SK-N-SH (cell line): ENCODE measurements around the gene SRSF6. TPM values are rescaled to one million over a fixed set of nuclear protein-coding genes. Genes with fewer than 3 reads are reported as not detected.

ENCODE experiments used
- CTCF ChIA-PET: fragments of 300-600, 350-600 bp; formaldehyde crosslinking; extraction: SDS; loops from one replicate; lab custom pipeline; 2021; lab: Yijun Ruan, JAX
- POLR2A ChIA-PET: fragments of 350-600 bp; sonication (Branson Sonifier 250); formaldehyde crosslinking; extraction: SDS; loops from one replicate; lab custom pipeline; 2020; ENCODE audit warnings: antibody characterized with exemption, inconsistent platforms; lab: Yijun Ruan, JAX
- DNase-seq: peaks from one replicate; pipeline ENCODE4 v3.0.0; 2012
- H2AFZ ChIP-seq: fragments of 200-600 bp; sonication (generic); 2 replicates; pipeline ENCODE4 v1.8.1; 2016; ENCODE audit warnings: antibody characterized with exemption, mild to moderate bottlenecking, low read depth
- H3F3A ChIP-seq: fragments of 200-600 bp; sonication (generic); replicated peaks from 2 replicates; pipeline ENCODE3; 2016; ENCODE audit warnings: antibody characterized with exemption, mild to moderate bottlenecking; ENCODE audit not compliant: insufficient read depth
- H3K27ac ChIP-seq, 2 experiments: fragments of 200-500 bp in 1 of 2; fragments of 200-600 bp in 1 of 2; sonication (Bioruptor generic) in 1 of 2; sonication (generic), shearing (Covaris generic) in 1 of 2; 2 replicates each; pipeline versions ENCODE4 v1.5.1 to v1.6.1; 2014 to 2016; ENCODE audit warnings: low read depth in 2 of 2, inconsistent platforms in 1 of 2, low read length in 1 of 2, mild to moderate bottlenecking in 1 of 2, mixed read lengths in 1 of 2
- H3K27me3 ChIP-seq: fragments of 200-600 bp; sonication (generic), shearing (Covaris generic); 2 replicates; pipeline ENCODE4 v1.6.1; 2016; ENCODE audit warnings: mixed run types; ENCODE audit not compliant: insufficient read depth
- H3K36me3 ChIP-seq, 2 experiments: fragments of 200-500 bp in 1 of 2; fragments of 200-600 bp in 1 of 2; sonication (Bioruptor generic) in 1 of 2; sonication (generic) in 1 of 2; replicated peaks in 1 of 2; 2 replicates each; pipeline versions ENCODE3 to v1.5.1; 2014 to 2016; ENCODE audit warnings: low read length in 1 of 2, mild to moderate bottlenecking in 1 of 2; ENCODE audit not compliant: insufficient read depth in 2 of 2, control insufficient read depth in 1 of 2
- H3K4me1 ChIP-seq, 2 experiments: fragments of 200-500 bp in 1 of 2; fragments of 200-600 bp in 1 of 2; sonication (Bioruptor generic) in 1 of 2; sonication (generic), shearing (Covaris generic) in 1 of 2; 2 replicates each; pipeline versions ENCODE4 v1.5.1 to v1.6.1; 2014 to 2016; ENCODE audit warnings: low read depth in 1 of 2, low read length in 1 of 2, mixed run types in 1 of 2; ENCODE audit not compliant: insufficient read depth in 2 of 2, control insufficient read depth in 1 of 2
- H3K4me2 ChIP-seq: fragments of 200-600 bp; sonication (generic), shearing (Covaris generic); 2 replicates; pipeline ENCODE4 v1.6.1; 2017; ENCODE audit warnings: mixed run types
- H3K4me3 ChIP-seq, 2 experiments: fragments of 200-500 bp in 1 of 2; fragments of 200-600 bp in 1 of 2; sonication (Bioruptor generic) in 1 of 2; sonication (generic), shearing (Covaris generic) in 1 of 2; 2 replicates each; pipeline versions ENCODE4 v1.5.1 to v1.8.1; 2014 to 2016; ENCODE audit warnings: low read depth in 2 of 2, inconsistent platforms in 1 of 2, low read length in 1 of 2, mild to moderate bottlenecking in 1 of 2, mixed read lengths in 1 of 2, moderate library complexity in 1 of 2
- H3K79me2 ChIP-seq: fragments of 200-600 bp; sonication (generic); 2 replicates; pipeline ENCODE4 v1.8.1; 2017; ENCODE audit warnings: mild to moderate bottlenecking; ENCODE audit not compliant: insufficient read depth
- H3K9ac ChIP-seq: fragments of 200-600 bp; sonication (generic); 2 replicates; pipeline ENCODE4 v1.6.1; 2017; ENCODE audit warnings: mixed run types
- H3K9me2 ChIP-seq: fragments of 200-600 bp; sonication (generic); 2 replicates; pipeline ENCODE4 v1.6.1; 2017; ENCODE audit warnings: mixed run types
- H3K9me3 ChIP-seq: fragments of 200-600 bp; sonication (generic); 2 replicates; pipeline ENCODE4 v1.6.1; 2017; ENCODE audit warnings: mixed run types, mild to moderate bottlenecking, moderate library complexity
- H4K20me1 ChIP-seq: fragments of 200-600 bp; sonication (generic); 2 replicates; pipeline ENCODE4 v1.6.1; 2017; ENCODE audit warnings: mild to moderate bottlenecking, mixed run types; ENCODE audit not compliant: insufficient read depth
- EP300 ChIP-seq, 2 experiments: IDR thresholded peaks; 2 replicates each; pipeline versions ENCODE4 v1.4.0 to v1.6.1; 2012; ENCODE audit warnings: borderline replicate concordance in 1 of 2, low read depth in 1 of 2, low read length in 1 of 2
- EZH2phosphoT487 ChIP-seq: fragments of 200-600 bp; sonication (generic); IDR thresholded peaks from 2 replicates; pipeline ENCODE4 v1.6.1; 2017; ENCODE audit warnings: low read depth, mixed run types, mild to moderate bottlenecking, antibody characterized with exemption, moderate library complexity, borderline replicate concordance
- FOSL2 ChIP-seq: IDR thresholded peaks from 2 replicates; pipeline ENCODE4 v1.4.0; 2012; ENCODE audit warnings: low read depth, mild to moderate bottlenecking, moderate library complexity, borderline replicate concordance
- FOXJ3 ChIP-seq: sonication (generic); formaldehyde crosslinking; IDR thresholded peaks from 2 replicates; pipeline ENCODE4 v1.5.1; 2020; ENCODE audit warnings: mild to moderate bottlenecking, missing genetic modification reagents
- GABPA ChIP-seq: IDR thresholded peaks from 2 replicates; pipeline ENCODE4 v1.4.0; 2012; ENCODE audit warnings: low read depth, mild to moderate bottlenecking
- GATA2 ChIP-seq: sonication (generic); formaldehyde crosslinking; IDR thresholded peaks from 2 replicates; pipeline ENCODE4 v1.5.0; 2020; ENCODE audit warnings: mild to moderate bottlenecking, missing genetic modification reagents
- IRF3 ChIP-seq: fragments of 150-350 bp; IDR thresholded peaks from 2 replicates; pipeline ENCODE4 v1.6.1; 2016; ENCODE audit warnings: mild to moderate bottlenecking, low read depth, low read length
- MEF2A ChIP-seq: IDR thresholded peaks from 2 replicates; pipeline ENCODE4 v1.4.0; 2012; ENCODE audit warnings: low read depth, borderline replicate concordance
- MXI1 ChIP-seq: IDR thresholded peaks from 2 replicates; pipeline ENCODE4 v1.6.1; 2012; ENCODE audit warnings: mild to moderate bottlenecking, low read depth, low read length, improper control_type of control experiment
- NRF1 ChIP-seq: IDR thresholded peaks from 2 replicates; pipeline ENCODE4 v1.6.1; 2012; ENCODE audit warnings: low read depth, mild to moderate bottlenecking, low read length
- PBX3 ChIP-seq: IDR thresholded peaks from 2 replicates; pipeline ENCODE4; 2012
- POLR2AphosphoS5 ChIP-seq: IDR thresholded peaks from 2 replicates; pipeline ENCODE4 v1.6.1; 2012; ENCODE audit warnings: low read depth, low read length
- RCOR1 ChIP-seq: fragments of 150-350 bp; IDR thresholded peaks from 2 replicates; pipeline ENCODE4 v1.6.1; 2017; ENCODE audit warnings: antibody characterized with exemption, low read length
- REST ChIP-seq: IDR thresholded peaks from 2 replicates; pipeline ENCODE4 v1.6.1; 2012; ENCODE audit warnings: mild to moderate bottlenecking, low read depth, low read length, moderate library complexity
- RXRA ChIP-seq: IDR thresholded peaks from 2 replicates; pipeline ENCODE4 v1.4.0; 2012; ENCODE audit warnings: low read depth, mild to moderate bottlenecking, borderline replicate concordance
- TCF12 ChIP-seq: IDR thresholded peaks from 2 replicates; pipeline ENCODE4 v1.4.0; 2012
- YY1 ChIP-seq: IDR thresholded peaks from 2 replicates; pipeline ENCODE4 v1.4.0; 2012; ENCODE audit warnings: low read depth, mild to moderate bottlenecking
- WGBS: methylation state at CpG from one replicate; pipeline ENCODE4 v1.1.6; 2017; ENCODE audit warnings: low lambda C conversion rate; 5-methylcytosine and 5-hydroxymethylcytosine counted together
- polyA plus RNA-seq, 3 experiments: library from polyadenylated mRNA; depleted of rRNA; stranded (reverse); fragments of >200 nt; gene quantifications; 2 replicates each; pipeline ENCODE4 v1.2.3, GENCODE V29; 2012

The SRSF6 gene
- polyA plus RNA-seq, 1 of the 3 experiments (the other 2 are of a cell fraction): 92.6 TPM

- no peak for TF ChIP-seq REST
- TF ChIP-seq MEF2A: no peak
- no peak for TF ChIP-seq IRF3
Measured at GRCh38 chr20:43463527-43464218, 6.0 kb downstream of the SRSF6 start (continued).

- Histone ChIP-seq H3K9ac (no peak overlapping the region), H2AFZ (no peak overlapping the region), H3K4me3 (no peak overlapping the region), H3F3A (peaks cover 63% of the 10 kb centered on the region), H3K4me1 (peaks cover 5 to 10% of the 10 kb centered on the region in 2 experiments; a peak in 3 of 4 replicates), H3K9me2 (no peaks in the 10 kb centered on the region), H4K20me1 (peaks cover 69% of the 10 kb centered on the region), H3K36me3 (peaks cover 62 to 90% of the 10 kb centered on the region in 2 experiments), H3K79me2 (peaks cover 59% of the 10 kb centered on the region), H3K27ac (no peak overlapping the region), H3K9me3 (no peaks in the 10 kb centered on the region), H3K4me2 (no peak overlapping the region), H3K27me3 (no peaks in the 10 kb centered on the region)
- ChIA-PET CTCF (interaction anchor here (1.5 kb wide), 1 partner anchor 11 kb away, joined by 3 read pairs; no protein-coding TSS in a partner anchor), POLR2A (interaction anchor here (0.5 kb wide), 1 partner anchor 189 kb away, joined by 3 read pairs; no protein-coding TSS in a partner anchor)
- 87% methylated on average over 9 of the region's 9 CpGs for WGBS
- TF ChIP-seq POLR2AphosphoS5 (0 out of 2 replicates have a peak, but pooled peaks have one; percentile 3), FOXJ3 (CRISPR knock-in tag) (no peak), RCOR1 (no peak)
- no peak for DNase-seq
Measured at GRCh38 chr20:43464219-43464790, 6.6 kb downstream of the SRSF6 start.

GRCh38 chr20:43465625-43465943 is 7.9 kb downstream of the SRSF6 start:
- peaks cover 46% of the 10 kb centered on the region for H3K79me2 ChIP-seq
- WGBS: 95% methylated on average over 2 of the region's 2 CpGs
- H3K36me3 ChIP-seq: peaks cover 49 to 85% of the 10 kb centered on the region in 2 experiments
- H3K9me3 ChIP-seq: no peaks in the 10 kb centered on the region
- peaks cover 3 to 14% of the 10 kb centered on the region in 2 experiments; a peak in 3 of 4 replicates for H3K4me1 ChIP-seq
- no peak overlapping the region for H3K4me3 ChIP-seq
- H3K4me2 ChIP-seq: no peak overlapping the region
- CTCF ChIA-PET: interaction anchor here (0.9 to 2.8 kb wide), 4 partner anchors 10 to 48 kb away, joined by 3 to 7 read pairs (median 4); partner anchors contain the start of gene L3MBTL1
- peak overlapping the region in 1 of 2 experiments; percentile 54; a peak in 1 of 4 replicates for H3K27ac ChIP-seq
- DNase-seq: no peak
- peaks cover 60% of the 10 kb centered on the region for H3F3A ChIP-seq
- H3K27me3 ChIP-seq: no peaks in the 10 kb centered on the region
- H3K9me2 ChIP-seq: no peaks in the 10 kb centered on the region
- H3K9ac ChIP-seq: no peak overlapping the region
- peaks cover 56% of the 10 kb centered on the region for H4K20me1 ChIP-seq
- POLR2A ChIA-PET: interaction anchor here (2.0 kb wide), 1 partner anchor 8 kb away, joined by 15 read pairs; the partner anchor contains the start of gene SRSF6
- H2AFZ ChIP-seq: no peak overlapping the region
- TF ChIP-seq EZH2phosphoT487: no peak
- no peak for TF ChIP-seq RXRA
- no peak for TF ChIP-seq GABPA
- TF ChIP-seq FOSL2: no peak
- TF ChIP-seq PBX3: no peak
- TF ChIP-seq MXI1: no peak
- TF ChIP-seq EP300 (IDR thresholded peaks at IDR 0.05; ENCODE audit: borderline replicate concordance in 1 of 2, low read depth in 1 of 2, low read length in 1 of 2): no peak
- TF ChIP-seq GATA2: no peak
- TF ChIP-seq TCF12: no peak
- TF ChIP-seq IRF3: no peak
- no peak for TF ChIP-seq YY1
- no peak for TF ChIP-seq NRF1
- TF ChIP-seq RCOR1: no peak
